GM12878 (cell line): ENCODE results near the gene BARD1. TPM values are rescaled to one million over a fixed set of nuclear protein-coding genes. Genes with fewer than 3 reads are reported as not detected.

ENCODE experiments used
- BHLHE40 ChIP-seq, 2 experiments: fragments of 450-650 bp in 1 of 2; IDR thresholded peaks; 2 replicates each; pipeline ENCODE4 v1.6.1; 2011 to 2017; ENCODE audit warnings: low read depth in 2 of 2, borderline replicate concordance in 1 of 2, improper control_type of control experiment in 1 of 2, low read length in 1 of 2, mild to moderate bottlenecking in 1 of 2
- JUND ChIP-seq: IDR thresholded peaks from 2 replicates; pipeline ENCODE4 v1.6.1; 2012; ENCODE audit warnings: low read depth, mild to moderate bottlenecking, low read length, improper control_type of control experiment, moderate library complexity
- NFYA ChIP-seq: IDR thresholded peaks from 2 replicates; pipeline ENCODE4 v1.6.1; 2011; ENCODE audit warnings: low read depth, mild to moderate bottlenecking, low read length, improper control_type of control experiment, borderline replicate concordance
- PAX8 ChIP-seq: fragments of 450-650 bp; IDR thresholded peaks from 2 replicates; pipeline ENCODE4 v1.6.1; 2017; ENCODE audit warnings: mild to moderate bottlenecking, moderate library complexity
- PBX3 ChIP-seq: IDR thresholded peaks from 2 replicates; pipeline ENCODE4 v1.6.1; 2011; ENCODE audit warnings: mild to moderate bottlenecking, low read depth, low read length, moderate library complexity; ENCODE audit not compliant: insufficient replicate concordance
- POLR2A ChIP-seq: IDR thresholded peaks from 2 replicates; pipeline ENCODE4 v1.6.1; 2011; ENCODE audit warnings: low read depth, mild to moderate bottlenecking, low read length
- RELB ChIP-seq: fragments of 450-650 bp; IDR thresholded peaks from 2 replicates; pipeline ENCODE4 v1.6.1; 2017; ENCODE audit warnings: low read depth, mild to moderate bottlenecking, moderate library complexity
- SRF ChIP-seq, 2 experiments: IDR thresholded peaks; 2 replicates each; pipeline ENCODE4 v1.6.1; 2011; ENCODE audit warnings: low read depth in 2 of 2, low read length in 2 of 2, mild to moderate bottlenecking in 1 of 2, moderate library complexity in 1 of 2
- TCF12 ChIP-seq: IDR thresholded peaks from 2 replicates; pipeline ENCODE4 v1.6.1; 2011; ENCODE audit warnings: low read depth, mild to moderate bottlenecking, low read length
- ZBTB4 ChIP-seq: fragments of 450-650 bp; formaldehyde crosslinking; IDR thresholded peaks from 2 replicates; pipeline ENCODE4 v1.4.0; 2022; ENCODE audit warnings: mild to moderate bottlenecking, moderate library complexity
- ZNF687 ChIP-seq: fragments of 450-650 bp; IDR thresholded peaks from 2 replicates; pipeline ENCODE4 v1.6.1; 2017; ENCODE audit warnings: mild to moderate bottlenecking, moderate library complexity
- polyA plus RNA-seq, 11 experiments: library from polyadenylated mRNA; depleted of rRNA in 4 of 11; unstranded in 6 of 11; stranded (reverse) in 5 of 11; fragments of >200 nt; fragmentation: Nextera tagmentation in 4 of 11; fragmentation: Illumina TruSeq in 1 of 11; extraction: Ambion mirVana in 4 of 11; extraction: Trizol in 1 of 11; gene quantifications; 1 replicate in 1 of 11; 2 replicates in 10 of 11; pipeline versions ENCODE4 v1.2.1 to v1.2.3, GENCODE V29; 2011 to 2016; ENCODE audit warnings: inconsistent platforms in 2 of 11, missing spikeins in 2 of 11, low read depth in 1 of 11
- total RNA-seq, 4 experiments: library from RNA; depleted of rRNA in 3 of 4; stranded (reverse); fragments of >200 nt in 3 of 4; fragmentation: Illumina TruSeq in 1 of 4; extraction: Trizol in 1 of 4; gene quantifications; 2 replicates each; pipeline versions ENCODE4 v1.2.1 to v1.2.3, GENCODE V29; 2013 to 2021

Gene BARD1
- total and polyA plus RNA-seq, 10 of the 15 experiments (the other 5 are each of a cell fraction or from before 2014, with no cell fraction given), result 15.3 to 45.7 (median 31.6) TPM

- TF ChIP-seq RELB (no peak), PBX3 (no peak), NFYA (no peak), SRF (IDR thresholded peaks at IDR 0.05; ENCODE audit: low read depth in 2 of 2, low read length in 2 of 2) (no peak), ZNF687 (no peak), BHLHE40 (IDR thresholded peaks at IDR 0.05; ENCODE audit: borderline replicate concordance in 1 of 2, low read depth in 2 of 2, low read length in 1 of 2) (no peak), ZBTB4 (no peak), PAX8 (no peak), TCF12 (no peak), JUND (no peak), POLR2A (no peak)
Observed at GRCh38 chr2:214853906-214854305, 44.4 kb upstream of the BARD1 start (continued).
